GM18498 (cell line): ENCODE results near the gene CCDC54.
"Not testable (repeated sequence)": the region's sequence is repeated elsewhere in the genome, so short reads cannot be mapped to it uniquely, and the experiment has no call there.

Experiments used
- ATAC-seq: cut with Tn5 transposase; IDR thresholded peaks from one replicate; pipeline ENCODE4 v1.9.1; 2021; ENCODE audit warnings: mild to moderate bottlenecking, moderate library complexity; ENCODE audit not compliant: unreplicated experiment

Gene CCDC54

GRCh38 chr3:107377151-107377550 lies at the start of gene CCDC54:
TSS of gene CCDC54 (plus strand) at chr3:107377439. CDS start at chr3:107377588, 149 bp downstream.
- no peak for ATAC-seq

GRCh38 chr3:107328069-107328468 lies 49.2 kb upstream of the CCDC54 start:
- no peak for ATAC-seq

DNA sequence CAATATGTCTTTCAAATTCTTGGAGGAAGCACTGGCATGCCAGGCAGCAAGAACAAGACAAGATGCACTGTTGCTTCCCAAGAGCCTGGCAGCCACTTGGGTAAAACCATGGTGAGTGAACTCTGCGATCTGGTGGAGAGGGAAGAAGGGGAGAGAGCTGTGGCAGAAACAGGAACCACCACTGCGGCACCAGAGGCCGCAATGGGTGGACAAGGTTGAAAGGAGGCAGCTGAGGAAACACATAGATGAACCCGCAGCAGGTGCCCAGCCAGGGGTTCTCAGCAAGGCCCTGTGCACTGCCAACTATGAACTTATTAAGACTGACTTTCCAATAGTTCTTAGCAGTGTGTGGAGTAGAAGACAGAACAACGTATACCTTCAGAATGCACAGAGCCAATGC lies 48.2 kb upstream of the CCDC54 start:
- ATAC-seq = no peak

- not testable (repeated sequence) for ATAC-seq
Measured at GRCh38 chr3:107339690-107340089, 37.5 kb upstream of the CCDC54 start.

DNA sequence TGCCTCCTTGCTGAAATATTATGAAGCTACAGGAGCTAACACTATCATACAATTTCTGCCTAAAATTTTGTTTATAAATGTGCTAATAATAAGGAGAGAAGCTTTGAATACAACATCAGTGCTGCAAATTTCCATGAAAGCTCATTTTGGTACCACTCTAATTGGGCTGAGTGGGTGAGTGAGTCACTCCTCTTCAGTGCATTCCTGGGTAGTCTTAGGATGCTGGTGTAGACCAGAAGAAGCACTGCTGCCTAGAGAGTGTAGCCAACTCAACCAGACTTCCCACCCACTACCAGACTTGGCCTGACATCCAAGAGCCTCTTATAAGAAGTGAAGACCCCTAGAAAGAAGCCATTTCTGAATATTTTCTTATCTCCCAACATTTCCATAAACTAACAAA lies 32.5 kb upstream of the CCDC54 start:
- ATAC-seq = no peak

DNA sequence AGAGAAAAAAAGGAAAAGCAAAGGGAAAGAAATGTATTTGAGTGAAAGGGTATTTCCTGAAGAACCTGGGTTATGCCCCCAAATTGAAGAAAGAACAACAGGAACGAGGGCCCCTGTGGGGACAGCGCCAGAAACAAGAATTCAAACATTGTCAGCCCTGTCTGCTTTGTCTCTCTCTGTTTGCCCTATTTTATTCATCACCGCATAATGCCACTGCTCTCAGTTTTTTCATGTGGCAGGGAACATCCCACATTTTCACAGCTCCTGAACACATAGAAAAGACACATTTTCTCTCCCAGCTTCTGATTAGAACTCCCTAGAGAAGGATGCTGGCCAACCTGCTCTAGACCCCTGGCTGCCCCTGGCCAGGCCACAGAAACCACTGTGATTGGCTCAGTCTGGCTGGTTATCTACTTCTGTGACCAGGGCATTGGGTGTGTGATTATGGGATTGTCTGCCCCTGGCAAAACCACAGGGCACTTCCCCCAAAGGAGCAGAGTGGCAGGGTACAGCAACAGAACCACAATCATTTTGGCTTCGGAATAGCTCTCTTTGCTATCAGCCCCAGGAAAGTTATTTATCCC lies 31.3 kb upstream of the CCDC54 start:
- no peak for ATAC-seq

DNA sequence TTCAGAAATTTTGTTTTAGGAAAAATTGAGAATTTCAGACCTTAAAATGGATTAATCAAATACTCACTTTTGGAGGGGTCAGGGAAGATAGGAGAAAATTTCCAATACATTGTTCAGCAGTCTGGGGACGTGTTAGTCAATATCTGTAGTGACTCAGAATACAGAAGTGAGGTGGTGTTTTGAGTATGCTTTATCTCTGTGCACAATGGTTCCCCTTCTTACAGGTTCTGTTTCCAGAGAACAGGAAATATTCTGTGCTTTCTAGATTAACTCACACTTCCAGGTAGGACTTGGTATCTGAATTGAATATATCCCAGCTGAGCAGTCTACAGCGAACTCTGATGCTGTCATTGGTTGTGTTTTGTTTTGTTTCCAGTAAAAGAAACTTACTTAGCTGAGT lies 30.7 kb upstream of the CCDC54 start:
- ATAC-seq = no peak

DNA sequence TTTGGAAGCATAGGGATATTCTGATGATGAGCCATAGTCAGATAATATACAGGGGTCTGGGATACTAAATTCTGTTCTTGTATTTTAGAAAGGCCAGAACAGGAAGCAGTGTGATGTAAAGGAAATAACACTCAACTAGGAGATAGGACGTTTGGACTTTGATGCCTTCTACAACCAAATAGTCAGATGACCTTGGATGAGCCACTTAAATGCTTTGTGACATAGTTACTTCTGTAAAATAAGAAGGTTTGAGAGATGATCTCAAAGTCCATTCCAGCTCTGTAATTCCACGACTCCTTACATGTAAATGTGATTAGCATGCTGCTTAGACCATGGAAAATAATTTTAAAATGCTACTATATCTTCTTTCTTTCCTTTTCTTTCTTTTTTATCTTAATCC lies 29.5 kb upstream of the CCDC54 start:
- no peak for ATAC-seq

DNA sequence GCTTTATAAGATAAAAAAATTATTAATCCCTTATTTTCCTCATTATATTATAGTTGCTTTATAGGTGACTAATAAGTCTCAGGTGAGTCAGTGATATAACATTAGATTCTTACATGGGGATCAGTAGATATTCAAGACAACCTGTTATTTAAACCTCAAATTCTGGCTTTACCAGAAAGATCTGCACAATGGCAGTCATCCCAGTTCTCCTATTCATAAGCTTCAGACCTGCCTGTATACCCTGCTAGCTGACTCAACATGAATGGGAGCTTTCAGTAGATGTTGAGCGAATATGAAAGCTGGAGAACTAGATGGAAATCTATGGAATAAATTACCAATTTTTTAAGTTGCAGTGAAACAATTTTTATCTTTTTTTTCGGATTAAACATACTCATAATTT lies 20.5 kb upstream of the CCDC54 start:
- ATAC-seq = no peak

GRCh38 chr3:107361633-107362032 lies 15.6 kb upstream of the CCDC54 start:
- no peak for ATAC-seq

DNA sequence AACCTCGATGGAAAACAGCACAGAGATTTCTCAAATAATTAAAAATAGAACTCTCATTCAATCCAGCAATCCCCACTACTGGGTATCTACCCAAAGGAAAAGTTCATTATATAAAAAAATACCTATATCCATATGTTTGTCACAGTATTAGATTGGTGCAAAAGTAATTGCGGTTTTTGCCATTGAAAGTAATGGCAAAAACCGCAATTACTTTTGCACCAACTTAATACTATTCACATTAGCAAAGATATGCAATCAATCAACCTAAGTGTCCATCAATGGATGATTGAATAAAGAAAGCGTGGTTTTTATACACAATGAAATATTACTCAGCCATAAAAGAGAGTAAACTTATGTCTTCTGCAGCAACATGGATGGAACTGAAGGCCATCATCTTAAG lies 12.2 kb upstream of the CCDC54 start:
- ATAC-seq = no peak

- ATAC-seq = no peak
Measured at GRCh38 chr3:107366766-107367165, 10.5 kb upstream of the CCDC54 start.

DNA sequence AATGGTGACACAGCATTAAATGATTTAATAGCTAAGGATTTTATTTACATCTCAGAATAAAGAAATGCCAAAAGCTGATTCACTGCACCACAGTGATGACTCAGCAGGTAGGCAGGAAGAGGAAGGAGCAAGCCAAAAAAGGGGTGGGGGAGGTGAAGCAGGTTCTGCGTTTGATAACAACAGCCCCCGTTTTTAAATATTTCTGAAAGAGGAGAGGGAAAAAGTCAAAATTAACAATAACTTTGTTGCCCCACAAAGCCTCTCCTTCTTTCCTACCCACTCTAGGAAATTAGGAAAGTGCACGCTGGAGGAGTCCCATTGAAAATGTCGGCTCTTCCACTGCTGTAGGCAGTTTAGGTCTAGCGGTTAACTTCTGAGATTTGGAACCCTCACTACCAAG lies 9.9 kb upstream of the CCDC54 start:
- ATAC-seq = no peak

- no peak for ATAC-seq
Measured at GRCh38 chr3:107368654-107369398, 8.4 kb upstream of the CCDC54 start.

- no peak for ATAC-seq
Measured at GRCh38 chr3:107369791-107370190, 7.4 kb upstream of the CCDC54 start.

- no peak for ATAC-seq
Measured at GRCh38 chr3:107370907-107371306, 6.3 kb upstream of the CCDC54 start.

DNA sequence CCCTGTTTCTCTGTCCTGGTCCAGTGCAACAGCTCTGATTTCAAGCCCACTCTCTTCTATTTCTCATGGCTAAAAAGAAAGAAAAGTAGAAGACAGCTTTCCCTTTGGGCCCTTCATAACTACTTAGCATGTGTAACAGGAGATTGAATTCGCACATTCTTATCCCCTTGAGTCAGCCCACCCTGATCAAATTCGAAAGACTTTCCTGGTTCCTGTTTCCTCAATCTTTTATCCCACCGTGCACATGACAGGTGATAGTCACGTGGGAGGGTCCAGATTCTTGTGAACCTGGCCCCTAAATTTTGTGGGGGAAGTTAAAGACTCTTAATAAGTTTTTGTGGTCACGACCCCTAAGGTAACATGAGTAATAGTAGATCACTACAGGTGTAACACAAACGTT lies 4.7 kb upstream of the CCDC54 start:
- no peak for ATAC-seq

DNA sequence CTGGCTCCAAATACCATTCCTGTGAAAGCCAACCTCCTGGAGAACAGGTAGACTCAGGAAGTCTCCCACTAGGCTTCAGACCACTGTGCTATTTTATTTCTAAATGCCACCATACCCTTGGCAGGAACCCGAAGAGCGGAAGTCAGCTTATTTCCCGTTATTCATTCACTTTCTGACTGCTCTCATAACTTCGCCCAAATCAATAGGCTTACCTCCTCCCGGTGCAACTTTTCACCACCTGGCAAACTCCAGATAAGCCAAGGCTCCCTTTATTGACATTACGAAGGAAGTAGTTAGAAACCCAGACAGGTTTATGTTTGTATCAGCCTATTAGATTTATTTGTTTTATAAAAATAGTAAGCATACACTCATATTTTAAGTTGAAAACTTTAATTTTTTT lies 3.3 kb upstream of the CCDC54 start:
- no peak for ATAC-seq

- ATAC-seq = no peak
Measured at GRCh38 chr3:107375682-107376081, 1.6 kb upstream of the CCDC54 start.

GRCh38 chr3:107382631-107383030 lies 5.4 kb downstream of the CCDC54 start:
- no peak for ATAC-seq

- no peak for ATAC-seq
Measured at GRCh38 chr3:107384428-107384827, 7.2 kb downstream of the CCDC54 start.

- no peak for ATAC-seq
Measured at GRCh38 chr3:107384907-107385306, 7.7 kb downstream of the CCDC54 start.

DNA sequence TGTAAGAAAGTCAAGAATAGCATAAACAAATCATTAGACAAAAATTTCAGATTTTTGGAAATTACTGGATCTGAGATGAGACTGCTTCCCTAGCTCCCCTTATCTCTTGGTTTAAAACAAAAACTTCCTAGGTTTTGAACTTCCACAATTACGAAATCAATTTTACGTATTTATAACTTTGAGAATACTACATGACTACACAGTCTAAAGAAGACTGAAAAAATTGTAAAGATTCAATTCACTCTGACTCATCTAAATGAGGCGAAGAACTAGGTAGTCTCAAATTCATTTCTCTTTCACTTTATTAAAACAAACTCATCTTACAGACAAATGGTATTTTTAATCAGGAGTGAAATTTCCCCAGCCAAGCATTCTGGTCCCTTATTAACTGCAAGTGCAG lies 10.3 kb downstream of the CCDC54 start:
- no peak for ATAC-seq
